GM19193 (cell line): ENCODE data around the gene GNPTAB.

Experiments used
- POLR2A ChIP-seq: IDR thresholded peaks from 4 replicates; pipeline ENCODE4 v1.6.1; 2011; ENCODE audit not compliant: insufficient read depth, insufficient read length; ENCODE audit errors: extremely low read depth

The GNPTAB gene

DNA sequence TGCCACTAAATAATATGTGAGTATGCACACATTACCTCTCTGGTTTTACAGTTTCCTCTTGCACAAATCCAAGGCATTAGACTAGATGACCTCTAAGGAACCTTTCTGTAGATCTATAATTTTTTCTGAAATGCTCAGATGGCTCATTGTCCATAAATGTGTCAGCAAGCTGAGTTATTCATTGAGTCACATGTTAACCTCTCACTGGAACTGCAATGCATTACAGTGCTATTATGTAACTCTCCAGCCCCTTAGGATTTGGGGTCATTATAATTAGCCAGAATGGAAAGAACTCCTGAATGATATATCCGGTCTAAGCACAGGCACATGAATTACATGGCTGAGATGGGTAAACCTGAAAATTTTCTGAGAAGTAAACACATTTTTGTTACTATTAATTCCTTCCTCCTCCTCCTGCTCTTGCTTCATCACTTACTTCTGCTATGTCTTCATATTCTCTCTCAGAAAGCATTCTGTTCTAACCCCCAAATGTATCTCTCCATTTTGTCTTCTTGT lies 26.3 kb upstream of the GNPTAB start:
- no peak for TF ChIP-seq POLR2A

DNA sequence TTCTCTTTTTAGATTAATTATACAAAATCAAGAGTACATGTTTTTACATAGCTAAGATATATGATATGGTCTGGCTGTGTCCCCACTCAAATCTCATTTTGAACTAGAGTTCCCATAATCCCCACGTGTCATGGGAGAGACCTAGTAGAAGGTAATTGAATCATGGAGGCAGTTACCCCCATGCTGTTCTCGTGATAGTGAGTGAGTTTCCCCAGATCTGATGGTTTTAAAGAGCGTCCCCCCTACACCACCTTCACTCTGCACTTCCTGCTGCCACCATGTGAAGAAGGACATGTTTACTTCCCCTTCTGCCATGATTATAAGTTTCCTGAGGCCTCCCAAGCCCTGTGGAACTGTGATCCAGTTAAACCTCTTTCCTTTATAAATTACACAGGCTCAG lies 25.2 kb upstream of the GNPTAB start:
- no peak for TF ChIP-seq POLR2A

DNA sequence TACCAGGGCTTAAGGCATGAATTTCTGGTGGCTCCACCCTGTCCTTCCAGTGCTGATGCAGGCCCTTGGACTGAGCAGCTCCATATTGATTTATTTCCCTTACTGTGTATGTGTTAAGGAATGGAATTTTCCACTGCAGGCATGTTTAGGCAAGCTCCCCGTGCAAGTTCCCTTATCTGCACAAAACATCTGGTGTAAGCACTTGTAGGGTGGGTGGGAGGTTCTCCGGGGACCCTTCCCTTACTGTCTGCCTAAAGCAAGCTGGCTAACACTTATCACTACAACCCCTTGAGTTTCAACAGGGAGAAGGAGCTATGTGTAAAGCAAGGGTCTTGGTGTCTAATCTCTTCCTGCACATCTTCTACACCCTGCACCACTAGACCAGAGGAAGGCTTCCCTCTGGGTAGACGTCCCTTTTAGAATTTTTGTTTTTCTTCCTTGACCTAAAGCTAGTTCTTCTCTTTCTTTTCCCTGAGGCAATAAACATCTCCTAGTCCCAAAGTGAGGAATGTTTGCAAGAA lies 24.7 kb upstream of the GNPTAB start:
- TF ChIP-seq POLR2A, result no peak

DNA sequence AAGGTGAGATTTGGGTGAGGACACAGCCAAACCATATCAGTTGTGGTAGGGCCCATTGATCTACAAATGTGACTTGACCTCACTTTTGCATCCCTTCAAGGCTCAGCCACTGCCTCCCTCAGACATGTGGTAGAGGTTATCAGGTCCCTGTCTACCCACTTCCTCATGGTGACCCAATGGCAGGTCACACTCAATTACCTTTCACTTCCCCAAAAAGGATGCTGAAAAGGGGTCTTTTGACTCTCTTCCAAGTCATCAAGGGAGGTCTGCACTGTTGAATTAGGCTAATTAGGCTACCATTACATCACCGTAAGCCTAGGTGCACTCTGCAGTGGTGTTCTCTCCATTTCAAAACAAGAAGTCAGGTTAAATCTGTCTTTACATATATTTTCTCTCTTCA lies 24.0 kb upstream of the GNPTAB start:
- TF ChIP-seq POLR2A, result no peak

DNA sequence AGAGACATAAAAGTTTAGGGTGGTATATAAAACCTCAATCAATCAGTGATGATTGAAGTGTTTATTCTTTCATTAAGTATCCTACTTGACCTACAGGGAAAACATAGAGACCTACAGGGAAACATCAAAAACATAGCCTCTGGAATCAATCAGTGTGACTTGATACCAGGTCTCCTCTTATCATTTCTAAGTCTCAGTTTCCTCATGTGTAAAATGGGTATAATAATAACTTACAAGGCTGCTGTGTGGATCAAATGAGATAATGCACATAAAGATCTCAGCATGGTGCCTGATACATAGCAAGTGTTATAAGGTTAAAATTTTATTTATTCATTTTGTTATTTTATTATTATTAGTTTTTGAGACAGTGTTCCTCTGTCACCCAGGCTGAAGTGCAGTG lies 22.2 kb upstream of the GNPTAB start:
- TF ChIP-seq POLR2A, result no peak

GRCh38 chr12:101850199-101850598 lies 19.4 kb upstream of the GNPTAB start:
- TF ChIP-seq POLR2A, result no peak

- no peak for TF ChIP-seq POLR2A
Observed at GRCh38 chr12:101847325-101847724, 16.6 kb upstream of the GNPTAB start.

DNA sequence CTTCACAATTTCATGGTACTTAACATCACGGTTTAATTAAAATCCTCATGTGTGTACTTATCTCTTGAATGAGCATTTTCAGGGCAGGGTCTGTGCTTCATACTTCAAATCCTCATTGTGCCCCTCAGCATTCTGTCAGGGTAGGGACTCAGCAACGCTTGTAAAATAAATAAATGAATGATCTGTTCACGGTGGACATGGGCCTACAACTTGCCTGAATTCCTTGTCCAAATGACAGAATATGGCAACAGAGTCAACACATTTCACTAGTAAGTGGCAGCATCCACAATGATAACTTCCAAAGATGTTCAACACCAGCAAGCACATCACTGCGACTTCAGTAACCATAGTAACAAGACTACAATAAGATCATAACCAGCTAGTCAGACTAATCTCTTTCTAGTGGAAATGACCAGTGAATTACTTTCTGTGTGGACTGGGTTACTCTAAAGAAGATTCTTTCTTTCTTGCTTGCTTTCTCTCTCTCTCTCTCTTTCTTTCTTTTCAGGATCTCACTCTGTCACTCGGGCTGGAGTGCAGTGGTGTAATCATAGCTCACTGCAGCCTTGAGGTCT lies 14.5 kb upstream of the GNPTAB start:
- TF ChIP-seq POLR2A, result no peak

- TF ChIP-seq POLR2A, result no peak
Observed at GRCh38 chr12:101841069-101841468, 10.3 kb upstream of the GNPTAB start.

- TF ChIP-seq POLR2A, result no peak
Observed at GRCh38 chr12:101839324-101840283, 8.8 kb upstream of the GNPTAB start.

DNA sequence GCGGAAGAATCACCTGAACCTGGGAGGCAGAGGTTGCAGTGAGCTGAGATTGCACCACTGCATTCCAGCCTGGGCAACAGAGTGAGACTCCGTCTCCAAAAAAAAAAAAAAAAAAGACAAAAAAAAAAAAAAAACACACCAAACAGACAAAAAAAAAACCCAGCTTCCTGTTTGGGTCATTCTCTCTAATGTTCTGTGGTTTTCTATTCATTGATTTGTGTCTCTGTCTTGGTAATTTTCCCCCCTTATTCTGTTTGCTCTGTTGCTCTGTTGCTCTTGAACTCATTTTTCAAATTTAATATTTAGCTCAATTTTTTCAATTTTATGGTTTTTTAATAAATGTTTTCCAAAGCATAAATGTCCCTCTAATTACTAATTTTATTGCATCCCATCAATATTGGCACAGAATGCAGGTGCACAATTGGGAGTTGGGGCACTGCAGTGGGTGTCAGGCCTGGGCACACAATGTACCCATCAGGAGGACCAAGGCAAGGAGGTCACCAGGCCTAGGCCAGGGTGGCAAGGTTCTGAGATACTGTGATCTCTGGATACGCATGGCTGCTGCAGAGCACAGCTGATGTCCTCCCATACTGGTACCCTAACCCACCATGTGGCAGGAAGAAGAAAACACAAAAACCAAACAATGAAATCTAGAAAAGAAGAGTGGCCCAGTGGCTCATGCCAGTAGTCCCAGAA lies 8.0 kb upstream of the GNPTAB start:
- no peak for TF ChIP-seq POLR2A

GRCh38 chr12:101832030-101832429 lies 1.3 kb upstream of the GNPTAB start:
- no peak for TF ChIP-seq POLR2A

DNA sequence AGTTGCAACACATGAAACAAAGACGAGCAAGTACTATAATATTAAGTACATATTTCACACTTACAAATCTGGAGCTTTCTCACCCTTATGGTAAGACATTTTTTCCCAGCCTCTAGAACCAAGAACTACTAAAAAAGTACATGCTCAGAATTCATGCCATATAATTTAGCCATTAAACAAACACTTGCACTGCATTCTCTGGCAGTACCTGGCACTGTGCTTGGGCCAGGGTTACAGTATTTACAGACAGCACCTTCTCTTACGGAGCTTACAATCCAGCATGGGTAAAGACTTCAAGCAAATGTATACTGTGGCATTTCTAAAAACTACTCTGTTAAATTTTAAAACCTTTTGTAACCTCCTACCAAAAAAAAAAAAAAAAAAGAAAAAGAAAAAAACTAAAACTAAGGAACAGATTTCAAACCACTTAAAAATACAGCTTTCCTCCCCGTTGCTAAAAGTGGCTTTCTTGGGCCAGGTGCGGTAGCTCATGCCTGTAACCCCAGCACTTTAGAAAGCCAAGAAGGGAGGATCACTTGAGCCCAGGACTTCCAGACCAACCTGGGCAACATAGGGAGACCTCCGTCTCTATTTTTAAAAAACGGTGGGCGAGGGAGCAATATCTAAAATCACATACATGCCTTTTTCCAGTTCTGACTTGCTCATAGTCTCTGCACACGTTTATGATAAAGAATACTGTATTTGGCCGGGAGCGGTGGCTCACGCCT lies 956 bp downstream of the GNPTAB start:
- no peak for TF ChIP-seq POLR2A

GRCh38 chr12:101828463-101829196 lies 2.1 kb downstream of the GNPTAB start:
- no peak for TF ChIP-seq POLR2A
